DOHH2 (cell line): ENCODE results near the gene GRB10.

Experiments used
- H3F3A ChIP-seq: fragments of 200-600 bp; sonication (generic), shearing (Covaris generic); 2 replicates; pipeline ENCODE4 v1.6.0; 2016; ENCODE audit warnings: antibody characterized with exemption, mild to moderate bottlenecking; ENCODE audit not compliant: control insufficient read depth, insufficient read depth
- H3K27ac ChIP-seq: fragments of 200-600 bp; sonication (generic); 2 replicates; pipeline ENCODE4 v1.5.1; 2014; ENCODE audit warnings: low read depth, mild to moderate bottlenecking, low read length, moderate library complexity
- H3K27me3 ChIP-seq: fragments of 200-600 bp; sonication (generic); 2 replicates; pipeline ENCODE4 v1.6.1; 2014; ENCODE audit warnings: mild to moderate bottlenecking, low read length, mixed read lengths; ENCODE audit not compliant: control insufficient read depth
- H3K36me3 ChIP-seq: fragments of 200-600 bp; sonication (generic); 2 replicates; pipeline ENCODE4 v1.6.1; 2014; ENCODE audit warnings: mild to moderate bottlenecking, low read length, moderate library complexity, mixed read lengths; ENCODE audit not compliant: control insufficient read depth
- H3K4me1 ChIP-seq: fragments of 200-600 bp; sonication (generic); 2 replicates; pipeline ENCODE4 v1.6.1; 2014; ENCODE audit warnings: mild to moderate bottlenecking, low read length, mixed read lengths; ENCODE audit not compliant: control insufficient read depth
- H3K4me2 ChIP-seq: fragments of 200-600 bp; sonication (generic); 2 replicates; pipeline ENCODE4 v1.6.0; 2014; ENCODE audit warnings: mild to moderate bottlenecking, low read length, moderate library complexity
- H3K4me3 ChIP-seq: fragments of 200-600 bp; sonication (generic); 2 replicates; pipeline ENCODE4 v1.5.1; 2014; ENCODE audit warnings: mild to moderate bottlenecking, low read length, mixed read lengths
- H3K79me2 ChIP-seq: fragments of 200-600 bp; sonication (generic); 2 replicates; pipeline ENCODE4 v1.6.1; 2014; ENCODE audit warnings: mild to moderate bottlenecking, low read length, mixed read lengths; ENCODE audit not compliant: control insufficient read depth
- H3K9me2 ChIP-seq: fragments of 200-600 bp; sonication (generic); replicated peaks from 2 replicates; pipeline ENCODE4 v1.6.1; 2014; ENCODE audit warnings: mild to moderate bottlenecking, low read length, mixed read lengths; ENCODE audit not compliant: control insufficient read depth
- H3K9me3 ChIP-seq: fragments of 200-600 bp; sonication (generic); 2 replicates; pipeline ENCODE4 v1.6.1; 2014; ENCODE audit warnings: antibody characterized with exemption, low read length, mixed read lengths; ENCODE audit not compliant: control insufficient read depth, insufficient read depth
- H4K20me1 ChIP-seq: fragments of 200-600 bp; sonication (generic); 2 replicates; pipeline ENCODE4 v1.6.0; 2014; ENCODE audit warnings: low read depth, mild to moderate bottlenecking, antibody characterized with exemption, low read length, moderate library complexity; ENCODE audit not compliant: control insufficient read depth, insufficient read depth
- EZH2phosphoT487 ChIP-seq: fragments of 200-600 bp; sonication (generic); IDR thresholded peaks from 2 replicates; pipeline ENCODE4 v1.6.1; 2017; ENCODE audit warnings: borderline replicate concordance, mild to moderate bottlenecking, antibody characterized with exemption, low read length, moderate library complexity, mixed read lengths
- TF ChIP-seq, protein P1 (sequence below): fragments of 200-600 bp; sonication (generic); IDR thresholded peaks from one replicate; pipeline ENCODE4 v1.5.1; 2014; ENCODE audit warnings: antibody characterized with exemption, mild to moderate bottlenecking, low read depth, low read length; ENCODE audit not compliant: poor library complexity, severe bottlenecking

GRB10 gene

DNA sequence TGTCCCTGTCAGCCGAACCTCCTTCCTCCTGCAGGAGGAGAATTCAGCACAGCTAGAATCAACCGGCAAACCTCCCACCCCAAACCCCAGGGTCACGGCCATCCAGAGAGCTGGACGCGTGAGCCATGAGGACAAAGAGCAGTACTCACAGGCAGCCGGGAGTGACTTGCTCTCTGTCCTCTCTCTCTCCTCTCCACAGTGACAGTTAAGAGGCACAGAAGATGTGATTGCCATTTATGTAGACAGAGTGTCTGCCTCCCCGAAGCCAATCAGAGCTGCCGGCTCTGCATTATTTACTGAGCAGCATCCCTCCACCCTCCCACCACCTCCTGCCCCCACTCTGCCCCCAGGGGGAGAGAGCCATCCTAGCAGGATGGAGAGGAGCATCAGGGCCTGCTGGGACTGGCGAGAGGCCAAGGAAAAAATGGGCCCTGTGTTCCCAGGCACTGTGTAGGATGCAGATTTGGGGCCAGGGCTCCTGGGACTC, 221.8 kb downstream of the GRB10 start:
- Histone ChIP-seq H3K4me3 (no peak overlapping the region), H3K27me3 (0 out of 2 replicates have a peak, but pooled peaks cover 5% of the 10 kb centered on the region), H3K4me1 (no peaks in the 10 kb centered on the region), H4K20me1 (no peaks in the 10 kb centered on the region), H3K36me3 (no peaks in the 10 kb centered on the region), H3K4me2 (no peak overlapping the region), H3K79me2 (no peaks in the 10 kb centered on the region), H3F3A (no peaks in the 10 kb centered on the region), H3K9me2 (no peaks in the 10 kb centered on the region), H3K27ac (no peak overlapping the region), H3K9me3 (no peaks in the 10 kb centered on the region)
- TF ChIP-seq EZH2phosphoT487: no peak
- TF ChIP-seq, protein P1, sequence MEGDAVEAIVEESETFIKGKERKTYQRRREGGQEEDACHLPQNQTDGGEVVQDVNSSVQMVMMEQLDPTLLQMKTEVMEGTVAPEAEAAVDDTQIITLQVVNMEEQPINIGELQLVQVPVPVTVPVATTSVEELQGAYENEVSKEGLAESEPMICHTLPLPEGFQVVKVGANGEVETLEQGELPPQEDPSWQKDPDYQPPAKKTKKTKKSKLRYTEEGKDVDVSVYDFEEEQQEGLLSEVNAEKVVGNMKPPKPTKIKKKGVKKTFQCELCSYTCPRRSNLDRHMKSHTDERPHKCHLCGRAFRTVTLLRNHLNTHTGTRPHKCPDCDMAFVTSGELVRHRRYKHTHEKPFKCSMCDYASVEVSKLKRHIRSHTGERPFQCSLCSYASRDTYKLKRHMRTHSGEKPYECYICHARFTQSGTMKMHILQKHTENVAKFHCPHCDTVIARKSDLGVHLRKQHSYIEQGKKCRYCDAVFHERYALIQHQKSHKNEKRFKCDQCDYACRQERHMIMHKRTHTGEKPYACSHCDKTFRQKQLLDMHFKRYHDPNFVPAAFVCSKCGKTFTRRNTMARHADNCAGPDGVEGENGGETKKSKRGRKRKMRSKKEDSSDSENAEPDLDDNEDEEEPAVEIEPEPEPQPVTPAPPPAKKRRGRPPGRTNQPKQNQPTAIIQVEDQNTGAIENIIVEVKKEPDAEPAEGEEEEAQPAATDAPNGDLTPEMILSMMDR: no peak

DNA sequence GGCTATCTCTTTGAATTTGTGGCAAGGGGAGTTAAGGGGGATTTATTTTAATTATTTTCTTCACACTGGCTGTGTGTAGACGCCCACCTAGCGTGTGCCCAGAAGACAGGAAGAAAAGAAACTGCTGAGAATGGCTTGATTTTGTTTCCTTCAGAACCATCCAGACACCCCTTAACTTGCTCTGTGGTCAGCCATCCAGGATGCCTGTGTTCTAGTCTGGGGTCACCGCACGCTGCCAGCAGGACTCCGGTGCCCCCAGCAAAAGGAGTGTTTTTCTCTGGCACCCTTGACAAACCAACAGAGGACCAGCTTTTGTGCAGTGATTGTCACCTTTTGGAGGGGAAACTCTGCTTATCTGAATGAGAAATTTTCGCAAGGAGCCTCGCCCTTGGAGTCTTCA, 222.8 kb downstream of the GRB10 start:
- Histone ChIP-seq H3K4me3 (no peak overlapping the region), H3K27me3 (0 out of 2 replicates have a peak, but pooled peaks cover 5% of the 10 kb centered on the region), H3K36me3 (no peaks in the 10 kb centered on the region), H3K9me3 (no peaks in the 10 kb centered on the region), H3K79me2 (no peaks in the 10 kb centered on the region), H3F3A (no peaks in the 10 kb centered on the region), H3K4me1 (no peaks in the 10 kb centered on the region), H3K4me2 (no peak overlapping the region), H4K20me1 (no peaks in the 10 kb centered on the region), H3K9me2 (no peaks in the 10 kb centered on the region), H3K27ac (no peak overlapping the region)
- TF ChIP-seq, protein P1: no peak
- TF ChIP-seq EZH2phosphoT487: no peak

DNA sequence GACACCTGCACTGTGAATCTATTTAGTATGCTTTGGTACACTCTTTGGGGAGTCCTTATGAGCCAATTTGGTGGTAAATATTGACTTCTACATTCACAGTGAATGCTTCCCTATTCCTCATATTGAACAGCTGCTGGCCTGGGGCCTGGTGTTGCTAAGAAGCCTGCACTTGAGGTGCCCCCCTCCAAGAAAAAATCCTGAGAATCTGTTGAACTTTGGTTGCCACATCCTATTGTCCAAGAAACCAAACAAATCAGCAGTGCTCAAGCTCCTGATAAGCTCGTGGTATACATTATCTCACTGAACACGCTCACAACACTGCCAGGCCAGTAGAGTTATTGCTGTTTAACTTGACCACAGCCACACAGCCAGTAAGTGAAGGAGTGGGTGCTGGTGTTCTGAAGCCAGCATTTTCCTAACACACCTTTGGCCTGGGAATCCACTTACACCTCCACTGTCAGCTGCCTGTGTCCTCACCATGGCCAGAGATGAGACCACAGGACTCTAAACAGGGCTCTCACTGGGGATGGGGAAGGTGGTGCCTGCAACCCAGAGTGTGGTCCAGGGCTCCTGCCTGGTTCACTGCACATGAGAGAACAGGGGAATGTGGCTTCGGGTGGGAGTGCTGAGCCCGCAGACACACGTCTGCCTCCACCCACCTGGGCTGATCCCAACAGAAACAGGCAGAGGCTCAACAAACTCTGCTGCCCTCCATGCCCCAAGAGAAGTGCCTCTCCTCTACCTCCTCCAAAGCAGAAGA, 224.2 kb downstream of the GRB10 start:
- no peaks in the 10 kb centered on the region for H3K36me3 ChIP-seq
- no peak overlapping the region for H3K27ac ChIP-seq
- TF ChIP-seq, protein P1: no peak
- no peak for TF ChIP-seq EZH2phosphoT487
- H3K79me2 ChIP-seq: no peaks in the 10 kb centered on the region
- no peaks in the 10 kb centered on the region for H3K9me3 ChIP-seq
- H4K20me1 ChIP-seq: no peaks in the 10 kb centered on the region
- no peaks in the 10 kb centered on the region for H3K4me1 ChIP-seq
- no peak overlapping the region for H3K4me2 ChIP-seq
- H3K27me3 ChIP-seq: 0 out of 2 replicates have a peak, but pooled peaks cover 5% of the 10 kb centered on the region
- H3F3A ChIP-seq: no peaks in the 10 kb centered on the region
- no peak overlapping the region for H3K4me3 ChIP-seq
- H3K9me2 ChIP-seq: no peaks in the 10 kb centered on the region
